MCF 10A (cell line): ENCODE measurements around the gene MTHFD2. TPM values are rescaled to one million over a fixed set of nuclear protein-coding genes. Genes with fewer than 3 reads are reported as not detected.
A peak's percentile ranks its signal among the peaks of the same experiment; 100 is the strongest.

Experiments
- BruUV-seq: library from RNA; stranded (reverse); fragments of 400-500 nt; replicated peaks from 2 replicates; lab custom pipeline; 2021; lab: Mats Ljungman, UMichigan
- CTCF ChIA-PET: fragments of 300-600 bp; sonication (Branson Sonifier 250); formaldehyde crosslinking; extraction: SDS; loops from one replicate; lab custom pipeline; 2021; ENCODE audit warnings: antibody characterized with exemption, inconsistent platforms; lab: Yijun Ruan, JAX
- POLR2A ChIA-PET: fragments of 300-600, 350-650 bp; sonication (Branson Sonifier 250); formaldehyde crosslinking; extraction: SDS; loops from one replicate; lab custom pipeline; 2020; ENCODE audit warnings: antibody characterized with exemption, inconsistent platforms; lab: Yijun Ruan, JAX
- DNase-seq: peaks from one replicate; pipeline ENCODE4 v3.0.0-alpha.2; 2018; ENCODE audit not compliant: unreplicated experiment
- H3K27ac Mint-ChIP-seq: one replicate; pipeline ENCODE4 v1.8.0; 2022; ENCODE audit warnings: mild to moderate bottlenecking, low read depth, mixed read lengths; ENCODE audit not compliant: unreplicated experiment
- H3K27me3 Mint-ChIP-seq: one replicate; pipeline ENCODE4 v1.8.0; 2022; ENCODE audit warnings: mixed read lengths; ENCODE audit not compliant: insufficient read depth, unreplicated experiment
- H3K36me3 Mint-ChIP-seq: one replicate; pipeline ENCODE4 v1.8.0; 2022; ENCODE audit warnings: mild to moderate bottlenecking, moderate library complexity, mixed read lengths; ENCODE audit not compliant: insufficient read depth, unreplicated experiment
- H3K4me1 Mint-ChIP-seq: one replicate; pipeline ENCODE4 v1.8.0; 2022; ENCODE audit warnings: mixed read lengths; ENCODE audit not compliant: insufficient read depth, unreplicated experiment
- H3K4me3 Mint-ChIP-seq: one replicate; pipeline ENCODE4 v1.8.0; 2022; ENCODE audit warnings: mild to moderate bottlenecking, moderate library complexity, mixed read lengths; ENCODE audit not compliant: unreplicated experiment
- H3K9me3 Mint-ChIP-seq: one replicate; pipeline ENCODE4 v1.8.0; 2022; ENCODE audit warnings: mixed read lengths; ENCODE audit not compliant: unreplicated experiment
- intact Hi-C: fragments of 100-400 bp; cut with micrococcal nuclease; formaldehyde crosslinking; loops from 2 replicates; pipeline ENCODE4 v1.14.1; 2022
- total RNA-seq: library from RNA; stranded (reverse); gene quantifications from 2 replicates; pipeline ENCODE4 v1.2.3, GENCODE V29; 2022
- TF ChIP-seq, protein P1 (sequence below): fragments of 200-600 bp; IDR thresholded peaks from one replicate; pipeline ENCODE4 v1.8.0; 2022; ENCODE audit warnings: antibody characterized with exemption, mild to moderate bottlenecking; ENCODE audit not compliant: unreplicated experiment

The MTHFD2 gene
- total RNA-seq, 1 experiment from 2014 or later: 470 TPM

DNA sequence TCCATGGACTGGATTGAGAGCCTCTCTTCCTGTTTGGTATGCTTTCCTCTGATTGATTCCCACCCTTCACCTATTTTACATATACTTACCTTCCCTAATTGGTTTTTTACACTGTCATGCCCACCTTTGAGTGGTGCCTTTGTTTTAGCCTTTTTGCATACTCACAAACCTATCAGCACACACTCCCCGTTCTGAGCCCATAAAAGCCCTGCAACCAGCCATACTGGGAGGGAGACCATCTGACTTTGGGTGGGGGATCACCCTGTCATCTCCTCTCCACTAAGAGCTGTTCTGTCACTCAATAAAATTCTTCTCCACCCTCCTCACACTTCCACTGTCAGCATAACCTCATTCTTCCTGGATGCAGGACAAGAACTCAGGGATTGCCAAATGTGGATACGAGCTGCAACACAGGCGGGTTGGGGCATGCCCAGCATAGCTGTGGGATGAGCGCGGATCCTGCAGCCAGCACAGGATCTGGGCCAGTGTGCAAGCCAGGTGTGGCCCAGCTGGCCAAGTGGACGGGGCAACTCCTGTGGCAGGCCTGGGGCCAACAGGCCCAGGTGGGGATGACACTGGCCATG, 10.3 kb upstream of the MTHFD2 start:
- Mint-ChIP-seq H3K36me3 (no peaks in the 10 kb centered on the region), H3K9me3 (no peaks in the 10 kb centered on the region), H3K27me3 (no peaks in the 10 kb centered on the region), H3K4me1 (peaks cover 15% of the 10 kb centered on the region), H3K27ac (peak overlapping the region; percentile 64), H3K4me3 (peak overlapping the region; percentile 42)
- no TSS peak for BruUV-seq
- POLR2A ChIA-PET: interaction anchor here (0.6 to 6.1 kb wide), 13 partner anchors 9 to 270 kb away, joined by 4 to 112 read pairs (median 5); partner anchors contain the start of genes BOLA3, MOB1A, MTHFD2 and WBP1
- CTCF ChIA-PET: interaction anchor here (0.6 to 1.4 kb wide), 3 partner anchors 10 to 62 kb away, joined by 3 read pairs; partner anchors contain the start of genes MOB1A and MTHFD2
- intact Hi-C loops: loop anchor here (1.0 kb wide), 1 partner anchor 10 kb away; the partner anchor contains the start of gene MTHFD2
- DNase-seq: peak; percentile 93
- TF ChIP-seq, protein P1, sequence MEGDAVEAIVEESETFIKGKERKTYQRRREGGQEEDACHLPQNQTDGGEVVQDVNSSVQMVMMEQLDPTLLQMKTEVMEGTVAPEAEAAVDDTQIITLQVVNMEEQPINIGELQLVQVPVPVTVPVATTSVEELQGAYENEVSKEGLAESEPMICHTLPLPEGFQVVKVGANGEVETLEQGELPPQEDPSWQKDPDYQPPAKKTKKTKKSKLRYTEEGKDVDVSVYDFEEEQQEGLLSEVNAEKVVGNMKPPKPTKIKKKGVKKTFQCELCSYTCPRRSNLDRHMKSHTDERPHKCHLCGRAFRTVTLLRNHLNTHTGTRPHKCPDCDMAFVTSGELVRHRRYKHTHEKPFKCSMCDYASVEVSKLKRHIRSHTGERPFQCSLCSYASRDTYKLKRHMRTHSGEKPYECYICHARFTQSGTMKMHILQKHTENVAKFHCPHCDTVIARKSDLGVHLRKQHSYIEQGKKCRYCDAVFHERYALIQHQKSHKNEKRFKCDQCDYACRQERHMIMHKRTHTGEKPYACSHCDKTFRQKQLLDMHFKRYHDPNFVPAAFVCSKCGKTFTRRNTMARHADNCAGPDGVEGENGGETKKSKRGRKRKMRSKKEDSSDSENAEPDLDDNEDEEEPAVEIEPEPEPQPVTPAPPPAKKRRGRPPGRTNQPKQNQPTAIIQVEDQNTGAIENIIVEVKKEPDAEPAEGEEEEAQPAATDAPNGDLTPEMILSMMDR: no peak

DNA sequence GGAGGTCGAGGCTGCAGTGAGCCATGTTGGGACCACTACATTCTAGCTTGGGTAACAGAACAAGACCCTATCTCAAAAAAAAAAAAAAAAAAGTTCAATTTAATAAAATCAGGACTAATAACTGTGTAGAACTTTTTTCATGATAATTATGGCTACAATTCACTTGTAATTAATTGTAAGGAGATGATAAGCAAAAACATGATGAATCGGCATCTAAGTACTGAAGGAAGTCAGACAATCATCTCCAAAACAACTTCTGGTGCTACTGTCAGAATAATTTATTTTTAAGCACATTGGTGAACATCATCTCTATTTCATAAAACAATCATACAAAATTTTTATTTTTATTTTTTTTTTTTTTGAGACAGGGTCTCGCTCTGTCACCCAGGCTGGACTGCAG, 9.7 kb upstream of the MTHFD2 start:
- TF ChIP-seq, protein P1: no peak
- Mint-ChIP-seq H3K9me3 (no peaks in the 10 kb centered on the region), H3K27me3 (no peaks in the 10 kb centered on the region), H3K36me3 (no peaks in the 10 kb centered on the region), H3K4me1 (peaks cover 15% of the 10 kb centered on the region), H3K27ac (peak overlapping the region; percentile 64), H3K4me3 (no peak overlapping the region)
- POLR2A ChIA-PET: interaction anchor here (0.6 to 6.1 kb wide), 13 partner anchors 9 to 270 kb away, joined by 4 to 112 read pairs (median 5); partner anchors contain the start of genes BOLA3, MOB1A, MTHFD2 and WBP1
- no peak for DNase-seq
- CTCF ChIA-PET: interaction anchor here (0.6 to 1.4 kb wide), 3 partner anchors 10 to 61 kb away, joined by 3 read pairs; partner anchors contain the start of genes MOB1A and MTHFD2
- intact Hi-C loops: loop anchor here (1.0 kb wide), 1 partner anchor 10 kb away; the partner anchor contains the start of gene MTHFD2
- no TSS peak for BruUV-seq

DNA sequence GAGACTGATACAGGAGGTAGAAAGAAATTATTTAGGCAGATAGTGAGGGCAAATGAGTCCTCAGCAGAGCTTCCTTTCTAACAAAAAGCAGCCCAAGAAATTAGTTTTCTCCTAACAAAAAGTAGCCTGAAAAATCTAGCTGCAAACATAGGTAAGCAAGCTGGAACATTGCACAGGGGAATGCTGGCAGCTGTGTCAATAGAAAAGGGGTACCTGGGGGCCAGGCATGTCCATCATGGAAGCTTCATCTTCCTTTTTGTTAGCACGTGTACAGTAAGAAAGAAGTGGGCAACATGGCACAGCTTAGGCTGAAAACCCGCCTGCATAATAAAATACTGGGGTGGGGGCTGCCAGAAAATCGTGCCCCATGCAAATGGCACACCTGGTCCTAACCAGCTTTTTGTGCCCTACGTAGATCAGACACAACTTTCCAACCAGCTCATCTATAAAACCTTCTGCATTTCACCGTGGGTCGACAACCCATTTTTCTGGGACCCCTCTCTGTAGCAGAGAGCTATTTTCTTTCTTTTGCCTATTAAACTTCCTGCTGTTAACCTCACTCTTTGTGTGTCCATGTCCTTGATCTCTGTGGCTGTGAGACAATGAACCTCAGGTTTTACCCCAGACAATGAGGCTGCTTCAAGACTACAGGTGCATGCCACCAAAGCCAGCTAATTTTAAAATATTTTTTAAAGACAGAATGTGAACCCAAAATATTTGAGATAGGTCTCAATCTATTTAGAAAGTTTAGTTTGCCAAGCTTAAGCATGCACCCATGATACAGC, 6.6 kb upstream of the MTHFD2 start:
- ChIA-PET CTCF (interaction anchor here (0.5 to 0.9 kb wide), 2 partner anchors 76 to 364 kb away, joined by 3 to 4 read pairs; no protein-coding TSS in a partner anchor), POLR2A (interaction anchor here (2.4 to 6.1 kb wide), 2 partner anchors 12 to 14 kb away, joined by 12 to 112 read pairs; partner anchors contain the start of gene MOB1A)
- no peak for DNase-seq
- Mint-ChIP-seq H3K27me3 (no peaks in the 10 kb centered on the region), H3K27ac (no peak overlapping the region), H3K36me3 (no peaks in the 10 kb centered on the region), H3K4me3 (no peak overlapping the region), H3K4me1 (peaks cover 15% of the 10 kb centered on the region), H3K9me3 (no peaks in the 10 kb centered on the region)
- no TSS peak for BruUV-seq
- TF ChIP-seq, protein P1: no peak
- intact Hi-C loops: no loop called here

DNA sequence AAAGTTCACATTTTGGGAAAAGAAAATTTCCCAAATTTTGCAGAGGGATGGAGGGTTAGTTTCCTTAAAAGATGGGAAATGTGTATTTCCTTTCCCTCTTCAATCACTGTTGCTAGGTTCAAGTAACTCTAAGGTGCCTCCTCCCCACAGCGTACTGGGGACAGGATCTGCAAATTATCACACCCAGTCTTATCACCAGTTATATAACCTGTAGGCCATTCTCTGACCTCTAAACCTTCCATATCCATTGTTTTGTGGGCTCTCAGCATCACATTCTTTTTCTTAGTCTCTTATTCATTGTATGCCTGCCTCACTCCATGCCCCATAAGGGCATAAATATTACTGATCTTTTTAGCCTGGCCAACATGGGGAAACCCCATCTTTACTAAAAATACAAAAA, 3.6 kb upstream of the MTHFD2 start:
- no peaks in the 10 kb centered on the region for H3K9me3 Mint-ChIP-seq
- POLR2A ChIA-PET: interaction anchor here (0.6 kb wide), 1 partner anchor 16 kb away, joined by 3 read pairs; no protein-coding TSS in a partner anchor
- no peaks in the 10 kb centered on the region for H3K27me3 Mint-ChIP-seq
- no peak overlapping the region for H3K4me3 Mint-ChIP-seq
- H3K27ac Mint-ChIP-seq: no peak overlapping the region
- peaks cover 12% of the 10 kb centered on the region for H3K4me1 Mint-ChIP-seq
- DNase-seq: no peak
- intact Hi-C loops: no loop called here
- TF ChIP-seq, protein P1: no peak
- peaks cover 9% of the 10 kb centered on the region for H3K36me3 Mint-ChIP-seq
- CTCF ChIA-PET: no interaction called here
- BruUV-seq: no TSS peak
